MM.1S (cell line): Measurements from ENCODE around the gene ATRX.

Experiments used
- DNase-seq: peaks from one replicate; pipeline ENCODE4 v3.0.0-alpha.2; 2015
- H2AFZ ChIP-seq: fragments of 300-600 bp; sonication (generic); 2 replicates; pipeline ENCODE4 v1.6.0; 2016; ENCODE audit warnings: antibody characterized with exemption, low read length
- H3F3A ChIP-seq: fragments of 300-600 bp; sonication (generic); 2 replicates; pipeline ENCODE4 v1.6.1; 2016; ENCODE audit warnings: mild to moderate bottlenecking, antibody characterized with exemption, low read length, moderate library complexity, mixed read lengths; ENCODE audit not compliant: insufficient read depth
- H3K27ac ChIP-seq: fragments of 300-600 bp; sonication (generic); 2 replicates; pipeline ENCODE4 v1.5.1; 2016; ENCODE audit warnings: mild to moderate bottlenecking, low read length
- H3K27me3 ChIP-seq: fragments of 300-600 bp; sonication (generic); replicated peaks from 2 replicates; pipeline ENCODE4 v1.6.0; 2016; ENCODE audit warnings: low read length; ENCODE audit not compliant: insufficient read depth
- H3K36me3 ChIP-seq: fragments of 300-600 bp; sonication (generic); replicated peaks from 2 replicates; pipeline ENCODE4 v1.6.1; 2016; ENCODE audit warnings: mild to moderate bottlenecking, low read length, mixed read lengths; ENCODE audit not compliant: insufficient read depth
- H3K4me1 ChIP-seq: fragments of 300-600 bp; sonication (generic); 2 replicates; pipeline ENCODE4 v1.6.1; 2016; ENCODE audit warnings: low read length, mixed read lengths
- H3K4me2 ChIP-seq: fragments of 300-600 bp; sonication (generic); 2 replicates; pipeline ENCODE4 v1.6.0; 2016; ENCODE audit warnings: low read depth, low read length
- H3K4me3 ChIP-seq: fragments of 300-600 bp; sonication (generic); 2 replicates; pipeline ENCODE4 v1.5.1; 2016; ENCODE audit warnings: low read length, mixed read lengths
- H3K79me2 ChIP-seq: fragments of 300-600 bp; sonication (generic); 2 replicates; pipeline ENCODE4 v1.6.1; 2016; ENCODE audit warnings: mixed run types, low read length, mixed read lengths
- H3K9ac ChIP-seq: fragments of 300-600 bp; sonication (generic); 2 replicates; pipeline ENCODE4 v1.6.1; 2016; ENCODE audit warnings: low read length, mixed read lengths
- H3K9me2 ChIP-seq: fragments of 300-600 bp; sonication (generic); replicated peaks from 2 replicates; pipeline ENCODE4 v1.6.1; 2016; ENCODE audit warnings: mild to moderate bottlenecking, low read length, mixed read lengths; ENCODE audit not compliant: insufficient read depth
- H3K9me3 ChIP-seq: fragments of 300-600 bp; sonication (generic); replicated peaks from 2 replicates; pipeline ENCODE4 v1.6.1; 2016; ENCODE audit warnings: mild to moderate bottlenecking, low read length, mixed read lengths; ENCODE audit not compliant: insufficient read depth
- H4K20me1 ChIP-seq: fragments of 300-600 bp; sonication (generic); 2 replicates; pipeline ENCODE4 v1.6.1; 2016; ENCODE audit warnings: mild to moderate bottlenecking, low read length, moderate library complexity, mixed read lengths; ENCODE audit not compliant: insufficient read depth
- CTCF ChIP-seq: fragments of 300-600 bp; sonication (generic); IDR thresholded peaks from 2 replicates; pipeline ENCODE4 v1.5.1; 2016; ENCODE audit warnings: antibody characterized with exemption, low read length, mixed read lengths
- EZH2 ChIP-seq: fragments of 300-600 bp; sonication (generic); optimal IDR thresholded peaks from 2 replicates; pipeline ENCODE3; 2017; ENCODE audit warnings: low read depth, mild to moderate bottlenecking, antibody characterized with exemption, low read length, mixed read lengths
- EZH2phosphoT487 ChIP-seq: fragments of 300-600 bp; sonication (generic); IDR thresholded peaks from 2 replicates; pipeline ENCODE4 v1.6.1; 2018; ENCODE audit warnings: antibody characterized with exemption, low read length

Gene ATRX

GRCh38 chrX:77565278-77565677 lies 220.7 kb downstream of the ATRX start:
- H3K27me3 ChIP-seq: no peaks in the 10 kb centered on the region

GRCh38 chrX:77564823-77565222 lies 221.2 kb downstream of the ATRX start:
- H3K79me2 ChIP-seq: no peaks in the 10 kb centered on the region
- H3K36me3 ChIP-seq: no peaks in the 10 kb centered on the region
- no peaks in the 10 kb centered on the region for H3F3A ChIP-seq
- no peak for DNase-seq
- H3K9me2 ChIP-seq: no peaks in the 10 kb centered on the region
- no peaks in the 10 kb centered on the region for H3K27me3 ChIP-seq
- H2AFZ ChIP-seq: no peak overlapping the region
- TF ChIP-seq CTCF: no peak
- TF ChIP-seq EZH2: no peak
- TF ChIP-seq EZH2phosphoT487: no peak
- H3K4me2 ChIP-seq: no peak overlapping the region
- no peak overlapping the region for H3K9ac ChIP-seq
- no peaks in the 10 kb centered on the region for H3K9me3 ChIP-seq
- no peak overlapping the region for H3K27ac ChIP-seq
- H3K4me3 ChIP-seq: no peak overlapping the region
- no peaks in the 10 kb centered on the region for H3K4me1 ChIP-seq
- H4K20me1 ChIP-seq: no peaks in the 10 kb centered on the region

More at GRCh38 chrX:77565278-77565677, 220.7 kb downstream of the ATRX start:
- TF ChIP-seq EZH2phosphoT487 (no peak), EZH2 (no peak), CTCF (no peak)
- no peak overlapping the region for H3K4me3 ChIP-seq
- DNase-seq: no peak
- H3K4me2 ChIP-seq: no peak overlapping the region
- no peak overlapping the region for H2AFZ ChIP-seq
- H3K27ac ChIP-seq: no peak overlapping the region
- no peak overlapping the region for H3K9ac ChIP-seq
- H3K4me1 ChIP-seq: no peaks in the 10 kb centered on the region
- H3K79me2 ChIP-seq: no peaks in the 10 kb centered on the region
- no peaks in the 10 kb centered on the region for H3K9me3 ChIP-seq
- no peaks in the 10 kb centered on the region for H3K36me3 ChIP-seq
- H3K9me2 ChIP-seq: no peaks in the 10 kb centered on the region
- H3F3A ChIP-seq: no peaks in the 10 kb centered on the region
- H4K20me1 ChIP-seq: no peaks in the 10 kb centered on the region

GRCh38 chrX:77561372-77561771 lies 224.6 kb downstream of the ATRX start:
- no peaks in the 10 kb centered on the region for H3K9me3 ChIP-seq
- no peak for TF ChIP-seq EZH2
- TF ChIP-seq EZH2phosphoT487: no peak
- no peak for TF ChIP-seq CTCF
- H3F3A ChIP-seq: no peaks in the 10 kb centered on the region
- no peaks in the 10 kb centered on the region for H3K79me2 ChIP-seq
- H3K9ac ChIP-seq: no peak overlapping the region
- H3K27me3 ChIP-seq: no peaks in the 10 kb centered on the region
- no peaks in the 10 kb centered on the region for H3K36me3 ChIP-seq
- H3K4me2 ChIP-seq: no peak overlapping the region
- no peaks in the 10 kb centered on the region for H4K20me1 ChIP-seq
- no peak overlapping the region for H3K27ac ChIP-seq
- H2AFZ ChIP-seq: no peak overlapping the region
- H3K4me3 ChIP-seq: no peak overlapping the region
- H3K4me1 ChIP-seq: no peaks in the 10 kb centered on the region
- no peak for DNase-seq
- no peaks in the 10 kb centered on the region for H3K9me2 ChIP-seq
